B cell (primary cell): ENCODE results near the gene SH3RF1. TPM values are rescaled to one million over a fixed set of nuclear protein-coding genes. Genes with fewer than 3 reads are reported as not detected.

Source experiments
- ATAC-seq: fragments of 200-7000 bp; cut with Tn5 transposase; one replicate; pipeline ENCODE4 v1.10.0; 2021; ENCODE audit warnings: low read depth, mild to moderate bottlenecking, moderate number of reproducible peaks, moderate library complexity
- CTCF ChIA-PET: fragments of 350-600 bp; sonication (Branson Sonifier 250); formaldehyde crosslinking; loops from one replicate; lab custom pipeline; 2021; ENCODE audit warnings: antibody characterized with exemption, inconsistent platforms; lab: Charles Lee
- POLR2A ChIA-PET: fragments of 350-600 bp; sonication (Branson Sonifier 250); formaldehyde crosslinking; loops from one replicate; lab custom pipeline; 2021; ENCODE audit warnings: antibody characterized with exemption; lab: Charles Lee
- DNase-seq: peaks from one replicate; pipeline ENCODE4 v3.0.0; 2013
- H2AFZ ChIP-seq: 2 replicates; pipeline ENCODE4 v1.6.1; 2012; ENCODE audit warnings: mild to moderate bottlenecking, low read depth, low read length; ENCODE audit not compliant: insufficient read depth, poor library complexity, severe bottlenecking
- H3K27ac ChIP-seq, 2 donors: 1 replicate in 1 of 2; 2 replicates in 1 of 2; pipeline ENCODE4 v1.5.1; 2012 to 2013; ENCODE audit warnings: low read length in 2 of 2, mild to moderate bottlenecking in 2 of 2, moderate library complexity in 1 of 2
- H3K27me3 ChIP-seq, 4 experiments: fragments of 200-600 bp in 1 of 4; sonication (generic) in 1 of 4; replicated peaks in 1 of 4; 1 replicate in 2 of 4; 2 replicates in 2 of 4; pipeline versions ENCODE4 v1.6.1 to v1.7.0; 2013 to 2016; ENCODE audit warnings: low read length in 3 of 4, mild to moderate bottlenecking in 2 of 4, mixed read lengths in 1 of 4, moderate library complexity in 1 of 4; ENCODE audit not compliant: insufficient read depth in 4 of 4, control insufficient read depth in 3 of 4; ENCODE audit errors: control extremely low read depth in 1 of 4
- H3K36me3 ChIP-seq, 2 experiments: replicated peaks in 1 of 2; 1 replicate in 1 of 2; 2 replicates in 1 of 2; pipeline versions ENCODE4 v1.6.1 to v1.7.1; 2013; ENCODE audit warnings: low read length in 1 of 2; ENCODE audit not compliant: insufficient read depth in 2 of 2, control insufficient read depth in 1 of 2; ENCODE audit errors: control extremely low read depth in 1 of 2, extremely low read depth in 1 of 2
- H3K4me1 ChIP-seq, 2 donors: fragments of 200-600 bp in 1 of 2; sonication (generic) in 1 of 2; 1 replicate in 1 of 2; 2 replicates in 1 of 2; pipeline versions ENCODE4 v1.5.1 to v1.6.1; 2013 to 2017; ENCODE audit warnings: low read length in 2 of 2; ENCODE audit not compliant: control insufficient read depth in 2 of 2, insufficient read depth in 2 of 2
- H3K4me2 ChIP-seq: replicated peaks from 2 replicates; pipeline ENCODE3; 2012; ENCODE audit warnings: mild to moderate bottlenecking, low read depth, low read length; ENCODE audit not compliant: poor library complexity, severe bottlenecking
- H3K4me3 ChIP-seq, 5 experiments: fragments of 200-600 bp in 1 of 5; sonication (generic) in 1 of 5; 1 replicate in 3 of 5; 2 replicates in 2 of 5; pipeline versions ENCODE4 v1.5.1 to v1.7.0; 2011 to 2016; ENCODE audit warnings: low read length in 4 of 5, mild to moderate bottlenecking in 4 of 5, low read depth in 2 of 5, control low read depth in 1 of 5, moderate library complexity in 1 of 5; ENCODE audit not compliant: insufficient read depth in 1 of 5; ENCODE audit errors: control extremely low read depth in 1 of 5, extremely low read depth in 1 of 5
- H3K79me2 ChIP-seq: fragments of 200-600 bp; sonication (generic); one replicate; pipeline ENCODE4 v1.6.0; 2016; ENCODE audit warnings: low read length; ENCODE audit not compliant: control insufficient read depth, insufficient read depth
- H3K9ac ChIP-seq: fragments of 200-600 bp; sonication (generic); 2 replicates; pipeline ENCODE4 v1.6.1; 2017; ENCODE audit warnings: mild to moderate bottlenecking, low read length, moderate library complexity
- H3K9me3 ChIP-seq, 3 donors: one replicate each; pipeline versions ENCODE4 v1.6.1 to v1.7.1; 2013; ENCODE audit warnings: low read length in 2 of 3; ENCODE audit not compliant: control insufficient read depth in 2 of 3, insufficient read depth in 1 of 3; ENCODE audit errors: control extremely low read depth in 1 of 3
- H4K20me1 ChIP-seq: 2 replicates; pipeline ENCODE4 v1.6.0; 2012; ENCODE audit warnings: mild to moderate bottlenecking, low read length; ENCODE audit not compliant: insufficient read depth, control insufficient read depth, poor library complexity, severe bottlenecking
- H3K27ac Mint-ChIP-seq: one replicate; pipeline ENCODE4 v1.8.0; 2021; ENCODE audit warnings: mixed read lengths
- H3K27me3 Mint-ChIP-seq: one replicate; pipeline ENCODE4 v1.8.0; 2021; ENCODE audit warnings: mixed read lengths
- H3K4me1 Mint-ChIP-seq: one replicate; pipeline ENCODE4 v1.8.0; 2021; ENCODE audit warnings: mixed read lengths
- H3K4me3 Mint-ChIP-seq: one replicate; pipeline ENCODE4 v1.8.0; 2021; ENCODE audit warnings: mixed read lengths
- H3K9me3 Mint-ChIP-seq: one replicate; pipeline ENCODE4 v1.8.0; 2022; ENCODE audit warnings: mixed read lengths; ENCODE audit not compliant: insufficient read depth
- CTCF ChIP-seq: fragments of 200-600 bp; IDR thresholded peaks from one replicate; pipeline ENCODE4 v1.8.0; 2022; ENCODE audit warnings: antibody characterized with exemption, mild to moderate bottlenecking
- EZH2 ChIP-seq: IDR thresholded peaks from 2 replicates; pipeline ENCODE4 v1.6.1; 2012; ENCODE audit warnings: borderline replicate concordance, low read depth, mild to moderate bottlenecking, moderate library complexity, low read length; ENCODE audit not compliant: insufficient read depth, poor library complexity, severe bottlenecking
- WGBS: methylation state at CpG from one replicate; pipeline ENCODE4 v1.1.5; 2013; ENCODE audit warnings: missing lambda C conversion rate; ENCODE audit not compliant: insufficient coverage; 5-methylcytosine and 5-hydroxymethylcytosine counted together
- intact Hi-C: fragments of 100-400 bp; cut with micrococcal nuclease; formaldehyde crosslinking; loops from one replicate; pipeline ENCODE4 v1.10.0; 2022
- polyA plus RNA-seq: library from polyadenylated mRNA; depleted of rRNA; stranded (reverse); fragments of >200 nt; gene quantifications from 2 replicates; pipeline ENCODE4 v1.2.3, GENCODE V29; 2012
- total RNA-seq, 2 donors: library from RNA; stranded (reverse); fragments of 120-200 nt in 1 of 2; gene quantifications; 1 replicate in 1 of 2; 2 replicates in 1 of 2; pipeline versions ENCODE4 v1.2.3 to v1.2.4, GENCODE V29; 2013 to 2022

SH3RF1 gene
- total and polyA plus RNA-seq, 2 donors (not counting 1 experiment from before 2014, with no cell fraction given): 2.0 to 5.4 TPM

DNA sequence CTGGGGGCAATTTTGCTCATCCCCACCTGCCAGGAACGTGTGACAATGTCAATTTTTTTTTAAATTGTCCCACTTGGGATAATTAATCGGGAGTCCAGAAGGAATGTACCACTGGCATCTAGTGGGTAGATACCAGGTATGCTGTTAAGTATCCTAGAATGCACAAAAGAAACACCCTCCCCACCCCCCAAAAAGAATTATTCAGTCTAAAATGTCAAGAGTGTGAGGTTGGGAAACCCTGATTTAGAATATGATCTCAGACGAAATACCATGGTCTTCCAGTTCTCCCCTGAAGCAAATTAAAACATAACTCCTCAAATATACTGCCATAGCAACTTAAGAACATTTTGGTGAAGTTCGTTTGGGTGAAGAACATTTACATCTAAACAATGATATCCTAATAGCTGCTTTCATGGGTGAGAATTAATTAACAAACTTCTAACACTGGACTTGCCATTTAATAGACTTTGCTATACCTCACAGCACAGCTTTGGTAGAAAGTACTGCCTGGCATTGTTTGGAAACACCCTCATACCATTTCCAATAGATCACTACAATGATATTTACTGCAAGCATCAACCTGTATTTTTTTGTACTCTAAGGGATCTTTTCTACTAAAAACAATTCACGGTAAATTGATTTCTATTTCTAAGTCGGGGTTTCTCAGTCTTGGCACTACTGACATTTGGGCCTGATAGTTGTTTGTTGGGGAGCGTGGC lies 36.5 kb downstream of the SH3RF1 start:
- WGBS: no CpG with 5 or more reads among the region's 7 CpGs
- Histone ChIP-seq H3K79me2 (no peaks in the 10 kb centered on the region), H3K27ac (no peak overlapping the region), H3K4me3 (no peak overlapping the region), H3K9ac (no peak overlapping the region), H3K36me3 (no peaks in the 10 kb centered on the region), H4K20me1 (no peaks in the 10 kb centered on the region), H3K27me3 (no peaks in the 10 kb centered on the region), H3K9me3 (no peaks in the 10 kb centered on the region), H3K4me2 (no peak overlapping the region), H2AFZ (no peak overlapping the region), H3K4me1 (no peaks in the 10 kb centered on the region)
- Mint-ChIP-seq H3K27ac (no peak overlapping the region), H3K4me1 (peaks cover 4% of the 10 kb centered on the region), H3K4me3 (no peak overlapping the region), H3K9me3 (no peaks in the 10 kb centered on the region), H3K27me3 (no peaks in the 10 kb centered on the region)
- intact Hi-C loops: no loop called here
- no peak for DNase-seq
- ATAC-seq: no peak
- ChIA-PET POLR2A (no interaction called here), CTCF (no interaction called here)
- TF ChIP-seq EZH2 (no peak), CTCF (no peak)

- H3K4me3 ChIP-seq: no peak overlapping the region
- no peak overlapping the region for H3K9ac ChIP-seq
- ATAC-seq (no peak), DNase-seq (no peak)
- WGBS: 35% methylated on average over 4 of the region's 4 CpGs
- H3K4me3 Mint-ChIP-seq: no peak overlapping the region
- H3K79me2 ChIP-seq: no peaks in the 10 kb centered on the region
- no peaks in the 10 kb centered on the region for H4K20me1 ChIP-seq
- no peak overlapping the region for H3K27ac Mint-ChIP-seq
- ChIA-PET CTCF (no interaction called here), POLR2A (no interaction called here)
- H3K9me3 ChIP-seq: no peaks in the 10 kb centered on the region
- no peaks in the 10 kb centered on the region for H3K9me3 Mint-ChIP-seq
- intact Hi-C loops: no loop called here
- H3K36me3 ChIP-seq: no peaks in the 10 kb centered on the region
- H3K27me3 ChIP-seq: no peaks in the 10 kb centered on the region
- H3K4me2 ChIP-seq: no peak overlapping the region
- peaks cover 4% of the 10 kb centered on the region for H3K4me1 Mint-ChIP-seq
- H3K27ac ChIP-seq: no peak overlapping the region
- no peak overlapping the region for H2AFZ ChIP-seq
- no peaks in the 10 kb centered on the region for H3K4me1 ChIP-seq
- TF ChIP-seq CTCF: no peak
- no peaks in the 10 kb centered on the region for H3K27me3 Mint-ChIP-seq
Measured at GRCh38 chr4:169233691-169234090, 37.1 kb downstream of the SH3RF1 start.
